HG02763 (cell line): Measurements from ENCODE around the gene CALCR.
"Not testable (repeated sequence)": the region's sequence is repeated elsewhere in the genome, so short reads cannot be mapped to it uniquely, and the experiment has no call there.

Experiments used
- ATAC-seq: cut with Tn5 transposase; IDR thresholded peaks from one replicate; pipeline ENCODE4 v1.9.1; 2021; ENCODE audit warnings: mild to moderate bottlenecking, moderate library complexity; ENCODE audit not compliant: unreplicated experiment

Gene CALCR

GRCh38 chr7:93574646-93575554, at the start of gene CALCR:
TSS of gene CALCR (minus strand) at chr7:93574724. CDS start at chr7:93486981, 87,743 bp downstream.
- no peak for ATAC-seq

GRCh38 chr7:93623816-93624215, 49.3 kb upstream of the CALCR start:
- no peak for ATAC-seq

GRCh38 chr7:93622036-93623033, 47.8 kb upstream of the CALCR start:
- no peak for ATAC-seq

- no peak for ATAC-seq
Observed at GRCh38 chr7:93620864-93621263, 46.3 kb upstream of the CALCR start.

GRCh38 chr7:93620057-93620456, 45.5 kb upstream of the CALCR start:
- ATAC-seq = no peak

GRCh38 chr7:93601363-93601762, 26.8 kb upstream of the CALCR start:
- no peak for ATAC-seq

- no peak for ATAC-seq
Observed at GRCh38 chr7:93594250-93594649, 19.7 kb upstream of the CALCR start.

GRCh38 chr7:93592588-93593266, 18.2 kb upstream of the CALCR start:
- ATAC-seq = no peak

GRCh38 chr7:93591224-93592050, 16.9 kb upstream of the CALCR start:
- ATAC-seq = not testable (repeated sequence)

- ATAC-seq = not testable (repeated sequence)
Observed at GRCh38 chr7:93586479-93586865, 11.9 kb upstream of the CALCR start.

GRCh38 chr7:93585694-93586478, 11.4 kb upstream of the CALCR start:
- ATAC-seq = not testable (repeated sequence)

GRCh38 chr7:93579431-93579830, 4.9 kb upstream of the CALCR start:
- no peak for ATAC-seq

GRCh38 chr7:93578762-93579161, 4.2 kb upstream of the CALCR start:
- ATAC-seq = no peak

- ATAC-seq = no peak
Observed at GRCh38 chr7:93575555-93576399, 1.3 kb upstream of the CALCR start.

GRCh38 chr7:93574269-93574645, 267 bp downstream of the CALCR start:
- no peak for ATAC-seq

GRCh38 chr7:93569189-93569588, 5.3 kb downstream of the CALCR start:
- ATAC-seq = no peak

- no peak for ATAC-seq
Observed at GRCh38 chr7:93566876-93567275, 7.6 kb downstream of the CALCR start.

- no peak for ATAC-seq
Observed at GRCh38 chr7:93563584-93563983, 10.9 kb downstream of the CALCR start.
